IMR-90 (cell line): ENCODE results near the gene NUCB2. TPM values are rescaled to one million over a fixed set of nuclear protein-coding genes. Genes with fewer than 3 reads are reported as not detected.

Source experiments
- ATAC-seq: fragments of 200-7000 bp; cut with Tn5 transposase; 2 replicates; pipeline ENCODE4 v1.9.1; 2020; ENCODE audit warnings: low read depth, mild to moderate bottlenecking, moderate library complexity
- BruUV-seq: library from RNA; stranded (reverse); fragments of 400-500 nt; replicated peaks from 2 replicates; lab custom pipeline; 2021; lab: Mats Ljungman, UMichigan
- CTCF ChIA-PET: fragments of 300-600 bp; formaldehyde crosslinking; extraction: SDS; loops from one replicate; lab custom pipeline; 2021; ENCODE audit warnings: antibody characterized with exemption; lab: Yijun Ruan, JAX
- POLR2A ChIA-PET: fragments of 300-600 bp; sonication (Branson Sonifier 250); formaldehyde crosslinking; loops from one replicate; lab custom pipeline; 2022; ENCODE audit warnings: antibody characterized with exemption; ENCODE audit not compliant: unreplicated experiment; lab: Charles Lee
- DNase-seq: peaks from one replicate; pipeline ENCODE4 v3.0.0; 2013
- H2AFZ ChIP-seq: replicated peaks from 2 replicates; pipeline ENCODE3; 2013; ENCODE audit warnings: low read length, mild to moderate bottlenecking; ENCODE audit not compliant: poor library complexity
- H2AK5ac ChIP-seq: 2 replicates; pipeline ENCODE4 v1.6.1; 2013; ENCODE audit warnings: low read depth, low read length, inconsistent platforms
- H2AK9ac ChIP-seq: replicated peaks from 2 replicates; pipeline ENCODE3; 2013; ENCODE audit warnings: mild to moderate bottlenecking, low read depth, low read length, moderate library complexity; ENCODE audit not compliant: poor library complexity
- H2BK120ac ChIP-seq: 2 replicates; pipeline ENCODE4 v1.6.1; 2013; ENCODE audit warnings: low read depth, low read length, inconsistent platforms
- H2BK15ac ChIP-seq: 3 replicates; pipeline ENCODE4 v1.6.1; 2013; ENCODE audit warnings: low read depth, low read length, inconsistent platforms
- H2BK20ac ChIP-seq: 2 replicates; pipeline ENCODE4 v1.6.1; 2013; ENCODE audit warnings: low read depth, mild to moderate bottlenecking, inconsistent platforms, low read length, moderate library complexity
- H2BK5ac ChIP-seq: 2 replicates; pipeline ENCODE4 v1.6.1; 2013; ENCODE audit warnings: mild to moderate bottlenecking, low read depth, low read length, inconsistent platforms; ENCODE audit not compliant: poor library complexity, severe bottlenecking
- H3K14ac ChIP-seq: replicated peaks from 2 replicates; pipeline ENCODE4 v1.6.1; 2013; ENCODE audit warnings: low read depth, low read length, inconsistent platforms
- H3K18ac ChIP-seq: 2 replicates; pipeline ENCODE4 v1.6.1; 2013; ENCODE audit warnings: low read depth, low read length, control low read depth
- H3K23ac ChIP-seq: 2 replicates; pipeline ENCODE4 v1.6.1; 2013; ENCODE audit warnings: low read depth, low read length, inconsistent platforms
- H3K27ac ChIP-seq: 2 replicates; pipeline ENCODE4 v1.5.1; 2013; ENCODE audit warnings: mild to moderate bottlenecking, control low read depth, low read length; ENCODE audit not compliant: insufficient read depth
- H3K27me3 ChIP-seq: 2 replicates; pipeline ENCODE4 v1.6.1; 2013; ENCODE audit warnings: low read length; ENCODE audit not compliant: control insufficient read depth, insufficient read depth
- H3K36me3 ChIP-seq: 2 replicates; pipeline ENCODE4 v1.6.1; 2013; ENCODE audit warnings: low read length, mixed read lengths; ENCODE audit not compliant: control insufficient read depth, insufficient read depth
- H3K4ac ChIP-seq: 2 replicates; pipeline ENCODE4 v1.6.1; 2013; ENCODE audit warnings: low read depth, low read length, inconsistent platforms
- H3K4me1 ChIP-seq: 2 replicates; pipeline ENCODE4 v1.6.1; 2013; ENCODE audit warnings: low read length, mixed read lengths; ENCODE audit not compliant: control insufficient read depth, insufficient read depth
- H3K4me2 ChIP-seq: 2 replicates; pipeline ENCODE4 v1.6.1; 2013; ENCODE audit warnings: low read depth, mild to moderate bottlenecking, control low read depth, low read length, moderate library complexity
- H3K4me3 ChIP-seq: 2 replicates; pipeline ENCODE4 v1.5.1; 2013; ENCODE audit warnings: low read depth, mild to moderate bottlenecking, control low read depth, low read length, moderate library complexity; ENCODE audit not compliant: insufficient read depth
- H3K56ac ChIP-seq: 2 replicates; pipeline ENCODE4 v1.6.1; 2013; ENCODE audit warnings: low read length, inconsistent platforms; ENCODE audit not compliant: insufficient read depth; ENCODE audit errors: extremely low read depth
- H3K79me1 ChIP-seq, 2 experiments: 2 replicates each; pipeline ENCODE4 v1.6.1; 2013; ENCODE audit warnings: low read length in 2 of 2, inconsistent platforms in 1 of 2, low read depth in 1 of 2
- H3K9ac ChIP-seq: 2 replicates; pipeline ENCODE4 v1.6.1; 2013; ENCODE audit warnings: low read depth, low read length, control low read depth
- H3K9me1 ChIP-seq: 2 replicates; pipeline ENCODE4 v1.6.1; 2013; ENCODE audit warnings: low read length, inconsistent platforms; ENCODE audit not compliant: insufficient read depth
- H3K9me3 ChIP-seq: 2 replicates; pipeline ENCODE4 v1.6.1; 2013; ENCODE audit warnings: low read length; ENCODE audit not compliant: control insufficient read depth, insufficient read depth
- H4K20me1 ChIP-seq: 2 replicates; pipeline ENCODE4 v1.6.1; 2013; ENCODE audit warnings: low read length, inconsistent platforms; ENCODE audit not compliant: insufficient read depth
- H4K5ac ChIP-seq: 2 replicates; pipeline ENCODE4 v1.6.1; 2013; ENCODE audit warnings: mild to moderate bottlenecking, low read depth, low read length, control low read depth
- H4K8ac ChIP-seq, 2 experiments: 2 replicates each; pipeline ENCODE4 v1.6.1; 2013; ENCODE audit warnings: low read depth in 2 of 2, low read length in 2 of 2, control low read depth in 1 of 2, inconsistent platforms in 1 of 2
- H4K91ac ChIP-seq: 2 replicates; pipeline ENCODE4 v1.6.1; 2013; ENCODE audit warnings: low read depth, low read length, inconsistent platforms; ENCODE audit not compliant: insufficient read depth
- BHLHE40 ChIP-seq: fragments of 150-350 bp; IDR thresholded peaks from 2 replicates; pipeline ENCODE4 v1.6.1; 2016; ENCODE audit warnings: mild to moderate bottlenecking, low read depth, low read length
- CEBPB ChIP-seq: IDR thresholded peaks from 2 replicates; pipeline ENCODE4 v1.6.1; 2012; ENCODE audit warnings: low read depth, low read length, improper control_type of control experiment
- CHD1 ChIP-seq: IDR thresholded peaks from 2 replicates; pipeline ENCODE4 v1.6.1; 2012; ENCODE audit warnings: low read depth, low read length, improper control_type of control experiment
- ELK1 ChIP-seq: fragments of 150-350 bp; IDR thresholded peaks from 2 replicates; pipeline ENCODE4 v1.6.1; 2016; ENCODE audit warnings: low read depth, mild to moderate bottlenecking, low read length, moderate library complexity, borderline replicate concordance
- FOS ChIP-seq: fragments of 150-350 bp; IDR thresholded peaks from 2 replicates; pipeline ENCODE4 v1.6.1; 2016; ENCODE audit warnings: low read depth, low read length
- MAFK ChIP-seq: IDR thresholded peaks from 2 replicates; pipeline ENCODE4 v1.6.1; 2012; ENCODE audit warnings: low read depth, low read length, improper control_type of control experiment
- MXI1 ChIP-seq: IDR thresholded peaks from 2 replicates; pipeline ENCODE4 v1.6.1; 2012; ENCODE audit warnings: low read depth, mild to moderate bottlenecking, low read length, moderate library complexity, borderline replicate concordance
- NFE2L2 ChIP-seq: fragments of 150-350 bp; IDR thresholded peaks from 2 replicates; pipeline ENCODE4 v1.6.1; 2016; ENCODE audit warnings: low read depth, mild to moderate bottlenecking, low read length
- POLR2A ChIP-seq: IDR thresholded peaks from 2 replicates; pipeline ENCODE4 v1.6.1; 2012; ENCODE audit warnings: mild to moderate bottlenecking, low read depth, low read length
- RFX5 ChIP-seq: IDR thresholded peaks from 2 replicates; pipeline ENCODE4 v1.8.0; 2012; ENCODE audit warnings: low read depth, mild to moderate bottlenecking, low read length, moderate library complexity
- SMC3 ChIP-seq: fragments of 150-350 bp; IDR thresholded peaks from 2 replicates; pipeline ENCODE4 v1.6.1; 2016; ENCODE audit warnings: low read depth, mild to moderate bottlenecking, antibody characterized with exemption, low read length, moderate library complexity
- WGBS, 2 experiments: methylation state at CpG; one replicate each; pipeline versions ENCODE4 v1.1.5 to v1.1.7; 2013; ENCODE audit warnings: missing lambda C conversion rate in 2 of 2; ENCODE audit not compliant: insufficient read length in 1 of 2; ENCODE audit errors: extremely low coverage in 2 of 2; 5-methylcytosine and 5-hydroxymethylcytosine counted together
- dilution Hi-C: fragments of 300-500 bp; cut with HindIII; formaldehyde crosslinking; loops from one replicate; pipeline ENCODE4 v1.14.3; 2018; ENCODE audit warnings: low sequenced_read_pairs; ENCODE audit not compliant: unreplicated experiment
- in situ Hi-C: fragments of 300-500 bp; cut with MboI; formaldehyde crosslinking; loops from 3 replicates; pipeline ENCODE4 v1.14.3; 2019; ENCODE audit warnings: low sequenced_read_pairs, inconsistent platforms, mixed read lengths
- intact Hi-C: fragments of 100-400 bp; cut with micrococcal nuclease; formaldehyde crosslinking; loops from 2 replicates; pipeline ENCODE4 v1.10.0; 2022
- polyA plus RNA-seq, 3 experiments: library from polyadenylated mRNA; depleted of rRNA; stranded (reverse); fragments of >200 nt; gene quantifications; 2 replicates each; pipeline ENCODE4 v1.2.3, GENCODE V29; 2012; ENCODE audit warnings: low replicate concordance in 1 of 3
- total RNA-seq: library from RNA; depleted of rRNA; stranded (reverse); fragments of >200 nt; gene quantifications from 2 replicates; pipeline ENCODE4 v1.2.3, GENCODE V29; 2012
- TF ChIP-seq, protein P1 (sequence below): fragments of 150-350 bp; IDR thresholded peaks from 2 replicates; pipeline ENCODE4 v1.6.1; 2017; ENCODE audit warnings: mild to moderate bottlenecking, antibody characterized with exemption, low read length, low read depth

The NUCB2 gene
- total and polyA plus RNA-seq, 2 of the 4 experiments (the other 2 are of a cell fraction), result 52.7 to 55.4 TPM

DNA sequence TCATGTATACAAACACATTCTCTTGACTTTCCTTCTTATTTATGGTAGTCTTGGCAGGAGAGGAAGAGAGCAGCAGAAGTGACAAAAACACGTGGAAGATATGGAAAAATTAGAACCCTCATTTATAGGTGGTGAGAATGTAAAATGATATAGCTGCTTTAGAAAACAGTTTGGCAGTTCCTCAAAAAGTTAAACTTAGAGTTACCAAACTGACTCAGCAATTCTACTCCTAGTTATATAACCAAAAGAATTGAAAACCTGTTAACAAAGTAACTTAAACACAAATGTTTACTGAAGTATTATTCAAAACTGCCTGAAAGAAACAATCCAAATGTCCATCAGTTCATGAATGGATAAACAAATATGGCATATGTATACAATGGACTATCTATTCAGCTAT, 16.8 kb downstream of the NUCB2 start:
- Histone ChIP-seq H3K9me3 (no peaks in the 10 kb centered on the region), H3K36me3 (no peaks in the 10 kb centered on the region; the same call in 1 of the 2 replicates), H3K23ac (no peak overlapping the region), H2AK9ac (no peak overlapping the region), H3K27me3 (no peaks in the 10 kb centered on the region), H4K91ac (no peak overlapping the region), H3K9me1 (peaks cover 2% of the 10 kb centered on the region), H3K56ac (no peak overlapping the region), H2AFZ (no peak overlapping the region), H2BK15ac (no peak overlapping the region), H3K27ac (no peak overlapping the region), H2AK5ac (no peak overlapping the region), H3K14ac (no peak overlapping the region), H4K20me1 (no peaks in the 10 kb centered on the region), H2BK120ac (no peak overlapping the region), H3K4me1 (peaks cover 3% of the 10 kb centered on the region), H3K18ac (no peak overlapping the region), H3K79me1 (no peaks in the 10 kb centered on the region), H2BK5ac (no peak overlapping the region), H3K4me3 (no peak overlapping the region), H2BK20ac (no peak overlapping the region), H3K4ac (no peak overlapping the region), H3K9ac (no peak overlapping the region), H4K5ac (peak overlapping the region; percentile 57; the same call in 1 of the 2 replicates), H3K4me2 (peak overlapping the region; percentile 29; the same call in 1 of the 2 replicates), H4K8ac (no peak overlapping the region)
- no peak for ATAC-seq
- ChIA-PET POLR2A (no interaction called here), CTCF (interaction anchor here (0.7 kb wide), 1 partner anchor 48 kb away, joined by 3 read pairs; no protein-coding TSS in a partner anchor)
- no TSS peak for BruUV-seq
- WGBS, 2 experiments, result no CpG with 5 or more reads among the region's 1 CpG
- intact Hi-C loops, result no loop called here
- dilution Hi-C loops, result no loop called here
- DNase-seq, result peak; percentile 15
- no peak for TF ChIP-seq BHLHE40
- no peak for TF ChIP-seq ELK1
- TF ChIP-seq RFX5, result no peak
- TF ChIP-seq, protein P1, sequence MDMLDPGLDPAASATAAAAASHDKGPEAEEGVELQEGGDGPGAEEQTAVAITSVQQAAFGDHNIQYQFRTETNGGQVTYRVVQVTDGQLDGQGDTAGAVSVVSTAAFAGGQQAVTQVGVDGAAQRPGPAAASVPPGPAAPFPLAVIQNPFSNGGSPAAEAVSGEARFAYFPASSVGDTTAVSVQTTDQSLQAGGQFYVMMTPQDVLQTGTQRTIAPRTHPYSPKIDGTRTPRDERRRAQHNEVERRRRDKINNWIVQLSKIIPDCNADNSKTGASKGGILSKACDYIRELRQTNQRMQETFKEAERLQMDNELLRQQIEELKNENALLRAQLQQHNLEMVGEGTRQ, result no peak
- peak; percentile 39; the same call in 1 of the 2 replicates for TF ChIP-seq NFE2L2
- TF ChIP-seq CHD1, result no peak
- TF ChIP-seq POLR2A, result no peak
- no peak for TF ChIP-seq FOS
- no peak for TF ChIP-seq CEBPB
- TF ChIP-seq MAFK, result peak; percentile 76
- no peak for TF ChIP-seq SMC3
- TF ChIP-seq MXI1, result no peak
- in situ Hi-C loops, result no loop called here
